ENCODE measurements around the gene PCDHB4. TPM values are rescaled to one million over a fixed set of nuclear protein-coding genes. Genes with fewer than 3 reads are reported as not detected.
A peak's percentile ranks its signal among the peaks of the same experiment; 100 is the strongest.
"Not testable (repeated sequence)": the region's sequence is repeated elsewhere in the genome, so short reads cannot be mapped to it uniquely, and the experiment has no call there.

PCDHB4 gene
- total RNA-seq, 2 experiments from 2014 or later, result not detected

- H3K27ac Mint-ChIP-seq, result no peak overlapping the region
Measured at GRCh38 chr5:141127305-141127704, 5.7 kb downstream of the PCDHB4 start.

GRCh38 chr5:141135030-141135717, 13.6 kb downstream of the PCDHB4 start, which contains the start of gene PCDHB5:
Gene PCDHB5 (plus strand): TSS chr5:141135206. CDS start chr5:141135435, 229 bp downstream.
- Mint-ChIP-seq H3K36me3 (ENCODE audit: low read depth) (no peaks in the 10 kb centered on the region), H3K27me3 (peaks cover 50% of the 10 kb centered on the region), H3K4me1 (ENCODE audit: low read depth) (no peaks in the 10 kb centered on the region), H3K27ac (no peak within 1 kb of the TSS), H3K9me3 (peaks cover 21% of the 10 kb centered on the region), H3K4me3 (peak within 1 kb of the TSS; percentile 73)
- ChIA-PET CTCF (interaction anchor here (1.2 kb wide), 1 partner anchor 429 kb away, joined by 3 read pairs; no protein-coding TSS in a partner anchor), POLR2A (no interaction called here)
- ATAC-seq (ENCODE audit: poor library complexity) (no peak), DNase-seq (no peak)
- Histone ChIP-seq H3K36me3 (ENCODE audit: insufficient read depth, low read length) (no peaks in the 10 kb centered on the region), H3K4me1 (ENCODE audit: insufficient read depth, low read length) (no peaks in the 10 kb centered on the region), H3K27me3 (ENCODE audit: control insufficient read depth in 1 of 2, insufficient read depth in 2 of 2, low read length in 2 of 2) (peaks cover 0 to 15% of the 10 kb centered on the region in 2 experiments), H3K4me3 (ENCODE audit: low read length) (no peak within 1 kb of the TSS), H3K9me3 (ENCODE audit: control insufficient read depth in 1 of 2, insufficient read depth in 1 of 2, low read length in 2 of 2) (peaks cover 25 to 34% of the 10 kb centered on the region in 2 experiments), H3K27ac (ENCODE audit: low read depth in 1 of 2, low read length in 2 of 2) (no peak within 1 kb of the TSS)
- intact Hi-C loops (cut with DNase I, micrococcal nuclease), result no loop called here
- TF ChIP-seq CTCF (IDR thresholded peaks at IDR 0.05), result no peak

More at GRCh38 chr5:141127305-141127704, 5.7 kb downstream of the PCDHB4 start:
- no peaks in the 10 kb centered on the region for H3K36me3 Mint-ChIP-seq (ENCODE audit: low read depth)
- H3K27me3 Mint-ChIP-seq, result peaks cover 42% of the 10 kb centered on the region
- DNase-seq (no peak), ATAC-seq (ENCODE audit: poor library complexity) (no peak)
- H3K4me3 Mint-ChIP-seq, result no peak overlapping the region
- peaks cover 6% of the 10 kb centered on the region for H3K9me3 Mint-ChIP-seq
- Histone ChIP-seq H3K9me3 (ENCODE audit: control insufficient read depth in 1 of 2, insufficient read depth in 1 of 2, low read length in 2 of 2) (peaks cover 7 to 9% of the 10 kb centered on the region in 2 experiments), H3K36me3 (ENCODE audit: insufficient read depth, low read length) (no peaks in the 10 kb centered on the region), H3K27ac (ENCODE audit: low read depth in 1 of 2, low read length in 2 of 2) (no peak overlapping the region), H3K4me1 (ENCODE audit: insufficient read depth, low read length) (no peaks in the 10 kb centered on the region), H3K4me3 (ENCODE audit: low read length) (no peak overlapping the region), H3K27me3 (ENCODE audit: control insufficient read depth in 1 of 2, insufficient read depth in 2 of 2, low read length in 2 of 2) (peaks cover 7 to 19% of the 10 kb centered on the region in 2 experiments)
- POLR2A ChIA-PET, result no interaction called here
- TF ChIP-seq CTCF (IDR thresholded peaks at IDR 0.05), result no peak
- intact Hi-C loops (cut with DNase I, micrococcal nuclease), result no loop called here
- CTCF ChIA-PET, result no interaction called here
- no peaks in the 10 kb centered on the region for H3K4me1 Mint-ChIP-seq (ENCODE audit: low read depth)

- no peak overlapping the region for H3K4me3 ChIP-seq (ENCODE audit: low read length)
- CTCF ChIA-PET, result interaction anchor here (1.2 kb wide), 1 partner anchor 428 kb away, joined by 3 read pairs; no protein-coding TSS in a partner anchor
Measured at GRCh38 chr5:141135718-141136266, 14.2 kb downstream of the PCDHB4 start.

GRCh38 chr5:141137346-141137745, 15.7 kb downstream of the PCDHB4 start:
- H3K4me1 Mint-ChIP-seq (ENCODE audit: low read depth); H3K4me3 ChIP-seq (ENCODE audit: low read length); DNase-seq; ATAC-seq (ENCODE audit: poor library complexity); POLR2A ChIA-PET; H3K36me3 ChIP-seq (ENCODE audit: insufficient read depth, low read length); H3K27ac ChIP-seq (ENCODE audit: low read depth in 1 of 2, low read length in 2 of 2); H3K27ac Mint-ChIP-seq; H3K4me1 ChIP-seq (ENCODE audit: insufficient read depth, low read length); intact Hi-C loops (cut with DNase I, micrococcal nuclease); H3K4me3 Mint-ChIP-seq; CTCF ChIA-PET; H3K36me3 Mint-ChIP-seq (ENCODE audit: low read depth): not testable (repeated sequence)
- Histone ChIP-seq H3K9me3 (ENCODE audit: control insufficient read depth in 1 of 2, insufficient read depth in 1 of 2, low read length in 2 of 2) (peaks cover 25 to 34% of the 10 kb centered on the region in 2 experiments), H3K27me3 (ENCODE audit: control insufficient read depth in 1 of 2, insufficient read depth in 2 of 2, low read length in 2 of 2) (peaks cover 0 to 15% of the 10 kb centered on the region in 2 experiments)
- peaks cover 52% of the 10 kb centered on the region for H3K27me3 Mint-ChIP-seq
- H3K9me3 Mint-ChIP-seq, result peaks cover 25% of the 10 kb centered on the region

More at GRCh38 chr5:141135718-141136266, 14.2 kb downstream of the PCDHB4 start:
- intact Hi-C loops (cut with DNase I, micrococcal nuclease), result no loop called here
- no peaks in the 10 kb centered on the region for H3K36me3 Mint-ChIP-seq (ENCODE audit: low read depth)
- Histone ChIP-seq H3K9me3 (ENCODE audit: control insufficient read depth in 1 of 2, insufficient read depth in 1 of 2, low read length in 2 of 2) (peaks cover 25 to 34% of the 10 kb centered on the region in 2 experiments), H3K36me3 (ENCODE audit: insufficient read depth, low read length) (no peaks in the 10 kb centered on the region), H3K27ac (ENCODE audit: low read depth in 1 of 2, low read length in 2 of 2) (no peak overlapping the region), H3K4me1 (ENCODE audit: insufficient read depth, low read length) (no peaks in the 10 kb centered on the region), H3K27me3 (ENCODE audit: control insufficient read depth in 1 of 2, insufficient read depth in 2 of 2, low read length in 2 of 2) (peaks cover 0 to 15% of the 10 kb centered on the region in 2 experiments)
- no peaks in the 10 kb centered on the region for H3K4me1 Mint-ChIP-seq (ENCODE audit: low read depth)
- no peak overlapping the region for H3K27ac Mint-ChIP-seq
- peaks cover 46% of the 10 kb centered on the region for H3K27me3 Mint-ChIP-seq
- peaks cover 21% of the 10 kb centered on the region for H3K9me3 Mint-ChIP-seq
- DNase-seq, result no peak
- POLR2A ChIA-PET, result no interaction called here
- TF ChIP-seq CTCF (IDR thresholded peaks at IDR 0.05), result no peak
- no peak for ATAC-seq (ENCODE audit: poor library complexity)
- no peak overlapping the region for H3K4me3 Mint-ChIP-seq
